GM18951 (cell line): ENCODE measurements around the gene AGBL4.

Experiments
- POLR2A ChIP-seq: IDR thresholded peaks from 4 replicates; pipeline ENCODE4 v1.6.1; 2011; ENCODE audit warnings: mild to moderate bottlenecking; ENCODE audit not compliant: insufficient read length, insufficient read depth; ENCODE audit errors: extremely low read depth
- in situ Hi-C: fragments of 300-500 bp; cut with MboI; formaldehyde crosslinking; loops from one replicate; pipeline ENCODE4 v1.12.0; 2022; ENCODE audit warnings: low sequenced_read_pairs, mixed read lengths, inconsistent platforms; ENCODE audit not compliant: unreplicated experiment

Gene AGBL4

GRCh38 chr1:48718116-48718630 lies 1305.6 kb downstream of the AGBL4 start:
- in situ Hi-C loops: no loop called here
- no peak for TF ChIP-seq POLR2A

- TF ChIP-seq POLR2A: no peak
- in situ Hi-C loops: no loop called here
Observed at GRCh38 chr1:48717082-48717481, 1306.7 kb downstream of the AGBL4 start.

- in situ Hi-C loops: no loop called here
- no peak for TF ChIP-seq POLR2A
Observed at GRCh38 chr1:48715921-48716320, 1307.8 kb downstream of the AGBL4 start.

- TF ChIP-seq POLR2A: no peak
Observed at GRCh38 chr1:48710915-48711314, 1312.8 kb downstream of the AGBL4 start.

GRCh38 chr1:48710318-48710717 lies 1313.4 kb downstream of the AGBL4 start:
- TF ChIP-seq POLR2A: no peak
- in situ Hi-C loops: no loop called here

More at GRCh38 chr1:48710915-48711314, 1312.8 kb downstream of the AGBL4 start:
- in situ Hi-C loops: no loop called here

- TF ChIP-seq POLR2A: no peak
- in situ Hi-C loops: no loop called here
Observed at GRCh38 chr1:48704736-48705135, 1319.0 kb downstream of the AGBL4 start.

GRCh38 chr1:48701445-48701844 lies 1322.3 kb downstream of the AGBL4 start:
- no peak for TF ChIP-seq POLR2A
- in situ Hi-C loops: no loop called here

GRCh38 chr1:48697066-48697707 lies 1326.6 kb downstream of the AGBL4 start:
- in situ Hi-C loops: no loop called here
- no peak for TF ChIP-seq POLR2A

- in situ Hi-C loops: no loop called here
- no peak for TF ChIP-seq POLR2A
Observed at GRCh38 chr1:48695161-48695560, 1328.6 kb downstream of the AGBL4 start.

- TF ChIP-seq POLR2A: no peak
- in situ Hi-C loops: no loop called here
Observed at GRCh38 chr1:48693674-48694320, 1330.0 kb downstream of the AGBL4 start.

- in situ Hi-C loops: no loop called here
- TF ChIP-seq POLR2A: no peak
Observed at GRCh38 chr1:48693180-48693579, 1330.6 kb downstream of the AGBL4 start.

- in situ Hi-C loops: no loop called here
- no peak for TF ChIP-seq POLR2A
Observed at GRCh38 chr1:48692235-48692634, 1331.5 kb downstream of the AGBL4 start.

GRCh38 chr1:48691429-48692001 lies 1332.2 kb downstream of the AGBL4 start:
- no peak for TF ChIP-seq POLR2A
- in situ Hi-C loops: no loop called here
